Activated T-cell treated with anti-CD3 and anti-CD28 coated beads for 1 hour (primary cell): Measurements from ENCODE around the gene SIGLEC6.

Experiments used
- DNase-seq: peaks from one replicate; pipeline ENCODE4 v3.0.0-alpha.2; 2020; ENCODE audit warnings: low read depth

The SIGLEC6 gene

DNA sequence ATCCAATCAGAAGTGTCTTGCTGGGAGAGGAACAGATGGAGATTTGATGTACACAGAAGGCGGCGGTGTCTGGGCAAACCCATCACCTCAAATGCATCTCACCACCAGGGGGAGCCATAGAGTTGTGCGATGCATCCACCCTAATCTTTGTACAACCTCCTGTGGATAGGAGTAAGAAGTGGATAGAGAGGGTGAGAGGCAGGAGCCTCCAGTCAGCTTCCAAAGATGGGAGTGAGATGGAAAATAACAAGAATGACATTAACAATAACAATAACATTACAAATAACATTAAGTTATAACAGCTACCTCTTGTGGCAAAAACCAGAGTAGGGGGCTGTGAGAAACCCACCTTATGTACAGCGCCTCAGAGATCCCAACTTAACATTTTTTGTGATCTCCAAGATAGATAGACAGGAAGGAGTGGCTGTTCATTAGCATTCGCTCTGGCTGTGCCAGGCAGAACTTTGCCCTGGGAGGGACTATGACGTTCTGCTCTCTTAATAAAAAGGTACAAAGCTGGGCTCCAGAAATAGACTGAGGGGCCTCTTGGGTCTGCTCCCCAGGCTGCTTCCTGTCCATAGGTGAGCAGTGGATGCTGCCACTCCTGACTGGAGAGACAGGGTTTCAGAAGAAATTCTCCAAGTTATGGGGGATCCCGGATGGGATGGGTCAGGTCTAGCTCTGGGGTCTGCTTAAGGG lies 58.3 kb downstream of the SIGLEC6 start:
- peak; percentile 82 for DNase-seq

DNA sequence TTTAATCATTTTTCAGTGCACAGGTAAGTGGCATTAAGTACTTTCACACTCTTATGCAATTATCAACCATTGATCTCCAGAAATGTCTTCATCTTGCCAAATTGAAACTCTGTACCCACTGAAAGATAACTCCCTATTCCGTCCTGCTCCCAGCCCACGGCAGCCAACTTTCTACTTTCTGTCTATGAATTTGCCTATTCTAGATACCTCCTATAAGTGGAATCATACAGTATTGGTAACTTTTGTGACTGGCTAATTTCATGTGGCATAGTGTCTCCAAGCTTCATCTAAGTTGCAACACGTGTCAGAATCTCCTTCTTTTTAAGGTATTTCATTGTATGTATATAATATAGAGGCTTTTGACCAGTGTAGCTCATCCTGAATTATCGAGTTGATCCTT lies 58.9 kb downstream of the SIGLEC6 start:
- no peak for DNase-seq

- no peak for DNase-seq
These were observed 59.9 kb downstream of the SIGLEC6 start for GRCh38 chr19:51471527-51471926.

- DNase-seq = no peak
These were observed 60.5 kb downstream of the SIGLEC6 start for GRCh38 chr19:51470966-51471365.

- DNase-seq = no peak
These were observed 61.8 kb downstream of the SIGLEC6 start for GRCh38 chr19:51469629-51470028.

DNA sequence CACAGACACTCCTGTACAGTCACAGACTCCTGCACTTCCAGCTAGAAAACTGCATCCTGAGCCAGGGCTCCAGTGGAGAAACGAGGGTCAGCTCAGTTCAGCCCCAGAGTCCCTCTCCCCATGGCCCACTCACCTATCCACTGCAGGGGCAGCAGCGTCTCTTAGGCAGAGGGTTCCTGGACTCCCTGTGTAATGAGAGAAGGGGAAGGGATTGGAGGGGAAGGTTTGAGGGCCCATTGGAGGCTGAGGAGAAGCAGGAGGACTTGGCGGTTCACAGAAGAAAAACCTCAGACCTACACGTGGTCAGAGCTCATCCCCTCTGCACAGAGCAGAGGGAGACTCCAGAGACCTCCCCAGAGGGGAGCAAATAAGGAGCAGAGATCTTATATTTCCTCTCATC lies 62.3 kb downstream of the SIGLEC6 start:
- DNase-seq = no peak

- no peak for DNase-seq
These were observed 62.9 kb downstream of the SIGLEC6 start for GRCh38 chr19:51468545-51468920.

DNA sequence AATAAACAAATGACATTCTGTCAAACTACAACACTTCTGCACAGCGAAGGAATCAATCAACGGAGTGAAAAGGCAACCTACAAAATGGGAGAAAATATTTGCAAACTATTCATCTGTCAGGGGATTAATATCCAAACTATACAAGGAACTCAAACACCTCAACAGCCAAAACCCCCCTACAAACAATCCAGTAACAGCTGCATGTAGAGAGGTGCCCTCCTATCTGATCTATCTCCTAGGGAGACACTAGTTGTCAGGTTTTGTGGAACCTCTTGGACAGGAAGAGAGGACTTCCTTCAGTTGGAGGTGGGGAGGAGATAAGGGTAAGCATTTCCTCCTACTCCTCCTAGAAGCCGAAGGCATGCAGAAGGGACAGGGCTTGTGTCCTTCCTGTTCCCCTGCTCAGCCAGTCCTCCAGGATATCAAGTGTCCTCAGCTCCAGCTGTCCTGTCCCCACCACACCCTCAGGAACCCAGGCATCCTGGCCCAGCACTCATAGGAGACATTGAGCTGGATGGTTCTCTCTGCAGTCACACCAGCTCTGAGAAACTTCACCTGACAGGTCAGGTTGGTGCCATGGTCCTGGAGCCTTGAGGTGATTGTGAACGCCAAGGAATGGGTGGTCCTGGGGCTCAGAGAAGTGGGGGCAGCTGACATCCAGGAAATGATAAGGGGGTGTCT lies 63.5 kb downstream of the SIGLEC6 start:
- no peak for DNase-seq
